GM23338 (cell line): ENCODE measurements around the gene HES4. TPM values are rescaled to one million over a fixed set of nuclear protein-coding genes. Genes with fewer than 3 reads are reported as not detected.

ENCODE experiments used
- ATAC-seq: fragments of 200-7000 bp; cut with Tn5 transposase; 3 replicates; pipeline ENCODE4 v1.9.1; 2020
- DNase-seq: peaks from one replicate; pipeline ENCODE4 v3.0.0-alpha.2; 2015; ENCODE audit warnings: low spot score
- H2AFZ ChIP-seq: fragments of 200-600 bp; sonication (generic); 2 replicates; pipeline ENCODE4 v1.8.0; 2016; ENCODE audit warnings: antibody characterized with exemption, mild to moderate bottlenecking, moderate library complexity
- H3F3A ChIP-seq: fragments of 200-600 bp; sonication (generic); replicated peaks from 2 replicates; pipeline ENCODE4 v1.8.0; 2017; ENCODE audit warnings: antibody characterized with exemption, mixed run types, low read depth
- H3K27ac ChIP-seq: fragments of 200-600 bp; sonication (generic); 2 replicates; pipeline ENCODE4 v1.6.1; 2016; ENCODE audit warnings: low read depth
- H3K27me3 ChIP-seq: fragments of 200-600 bp; sonication (generic); 2 replicates; pipeline ENCODE4 v1.8.0; 2016; ENCODE audit warnings: mild to moderate bottlenecking, mixed run types, moderate library complexity; ENCODE audit not compliant: insufficient read depth
- H3K36me3 ChIP-seq: fragments of 200-600 bp; sonication (generic); 2 replicates; pipeline ENCODE4 v1.8.0; 2016; ENCODE audit warnings: mild to moderate bottlenecking; ENCODE audit not compliant: insufficient read depth
- H3K4me1 ChIP-seq: fragments of 200-600 bp; sonication (generic); 2 replicates; pipeline ENCODE4 v1.8.0; 2016; ENCODE audit warnings: mild to moderate bottlenecking, moderate library complexity; ENCODE audit not compliant: insufficient read depth
- H3K4me2 ChIP-seq: fragments of 200-600 bp; sonication (generic); 2 replicates; pipeline ENCODE4 v1.7.1; 2017; ENCODE audit warnings: mixed run types
- H3K4me3 ChIP-seq: fragments of 200-600 bp; sonication (generic); 2 replicates; pipeline ENCODE4 v1.6.1; 2016; ENCODE audit warnings: mixed run types
- H3K79me2 ChIP-seq: fragments of 200-600 bp; sonication (generic); replicated peaks from 2 replicates; pipeline ENCODE4 v1.8.0; 2017; ENCODE audit warnings: mild to moderate bottlenecking; ENCODE audit not compliant: insufficient read depth
- H3K9me2 ChIP-seq: fragments of 200-600 bp; sonication (generic); 2 replicates; pipeline ENCODE4 v1.8.0; 2017; ENCODE audit not compliant: insufficient read depth
- H4K20me1 ChIP-seq: fragments of 200-600 bp; sonication (generic); replicated peaks from 2 replicates; pipeline ENCODE4 v1.8.0; 2017; ENCODE audit warnings: mild to moderate bottlenecking; ENCODE audit not compliant: insufficient read depth
- H3K27ac Mint-ChIP-seq: 2 replicates; pipeline ENCODE4 v1.8.0; 2020; ENCODE audit warnings: inconsistent platforms, mild to moderate bottlenecking, moderate library complexity, mixed read lengths
- H3K27me3 Mint-ChIP-seq: 3 replicates; pipeline ENCODE4 v1.8.0; 2022; ENCODE audit warnings: low read depth, mild to moderate bottlenecking, moderate library complexity, mixed read lengths, inconsistent platforms; ENCODE audit not compliant: insufficient read depth, poor library complexity
- H3K36me3 Mint-ChIP-seq: 3 replicates; pipeline ENCODE4 v1.8.0; 2021; ENCODE audit warnings: low read depth, mild to moderate bottlenecking, inconsistent platforms, moderate library complexity, mixed read lengths
- H3K4me1 Mint-ChIP-seq: 3 replicates; pipeline ENCODE4 v1.8.0; 2020; ENCODE audit warnings: mild to moderate bottlenecking, inconsistent platforms, mixed read lengths
- H3K4me3 Mint-ChIP-seq: 3 replicates; pipeline ENCODE4 v1.8.0; 2021; ENCODE audit warnings: moderate library complexity, mild to moderate bottlenecking, inconsistent platforms, mixed read lengths
- H3K9me3 Mint-ChIP-seq: 3 replicates; pipeline ENCODE4 v1.8.0; 2020; ENCODE audit warnings: moderate library complexity, mild to moderate bottlenecking, inconsistent platforms, mixed read lengths
- NANOG ChIP-seq: IDR thresholded peaks from 2 replicates; pipeline ENCODE4 v1.6.1; 2016; ENCODE audit warnings: antibody characterized with exemption, borderline replicate concordance
- POLR2AphosphoS5 ChIP-seq: IDR thresholded peaks from 2 replicates; pipeline ENCODE4 v1.6.1; 2016; ENCODE audit warnings: antibody characterized with exemption, low read depth
- STAT1 ChIP-seq: IDR thresholded peaks from one replicate; pipeline ENCODE4 v1.6.1; 2016; ENCODE audit warnings: antibody characterized with exemption; ENCODE audit not compliant: unreplicated experiment
- polyA plus RNA-seq: library from polyadenylated mRNA; unstranded; fragments of >200 nt; fragmentation: Nextera tagmentation; extraction: Ambion mirVana; gene quantifications from 2 replicates; pipeline ENCODE4 v1.2.1, GENCODE V29; 2016
- total RNA-seq: library from RNA; depleted of rRNA; stranded (reverse); fragments of >200 nt; shearing (Covaris generic); gene quantifications from 2 replicates; pipeline ENCODE4 v1.2.3, GENCODE V29; 2014
- TF ChIP-seq, protein P1 (sequence below), 2 experiments: fragments of 200-600 bp in 1 of 2; sonication (generic) in 1 of 2; conservative IDR thresholded peaks; 2 replicates each; pipeline versions ENCODE4 v1.5.1 to v1.6.1; 2016 to 2017; ENCODE audit warnings: antibody characterized with exemption in 2 of 2, low read depth in 2 of 2, mild to moderate bottlenecking in 2 of 2, moderate library complexity in 1 of 2
- TF ChIP-seq, protein P2 (sequence below): fragments of 250-450 bp; sonication (Bioruptor Pico); IDR thresholded peaks from 2 replicates; pipeline ENCODE4 v1.5.0; 2020; ENCODE audit warnings: mild to moderate bottlenecking, moderate library complexity

Gene HES4
- total and polyA plus RNA-seq, 2 experiments from 2014 or later: 2.3 to 6.7 TPM

DNA sequence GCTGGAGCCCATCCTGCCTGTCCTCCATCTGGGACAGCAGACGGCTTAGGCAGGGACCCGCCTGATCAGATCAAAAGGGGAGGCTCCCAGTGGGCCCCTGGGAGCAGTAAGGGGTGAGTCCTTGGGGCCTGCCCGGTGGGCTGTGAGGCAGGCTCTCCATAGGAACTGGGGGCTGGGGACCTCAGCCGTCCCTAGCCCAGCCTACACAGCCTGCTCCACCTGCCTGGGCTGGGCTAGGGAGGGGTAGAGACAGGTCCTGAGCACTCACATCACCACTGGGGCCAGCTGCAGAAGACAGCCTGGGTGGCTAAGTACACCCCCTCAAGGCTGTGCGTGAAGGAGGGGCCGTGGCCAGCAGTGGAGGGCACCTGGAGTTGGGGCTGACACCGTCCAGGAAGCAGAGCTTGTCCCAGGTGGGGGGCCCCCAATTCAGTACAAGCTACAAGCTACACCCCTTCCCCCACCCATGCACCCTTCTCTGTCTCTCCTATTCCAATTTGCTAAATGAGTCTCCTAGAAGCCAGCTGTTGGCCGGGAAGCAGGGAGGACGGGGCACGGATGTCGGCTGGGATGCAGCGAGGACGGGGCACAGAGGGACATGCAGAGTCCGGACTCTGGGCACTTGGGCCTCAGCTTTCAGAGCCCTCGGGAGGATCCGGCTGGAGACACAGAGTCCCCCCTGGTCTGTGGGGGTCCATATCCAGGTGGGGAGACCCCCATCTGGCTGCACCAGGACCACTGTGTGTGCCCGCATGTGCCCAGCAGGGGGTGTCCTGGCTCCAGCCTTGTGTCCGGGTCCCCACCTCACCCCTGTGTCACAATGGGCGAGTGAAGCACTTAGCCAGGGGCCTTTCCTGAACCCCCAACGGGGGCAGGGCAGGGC, 15.1 kb upstream of the HES4 start:
- Histone ChIP-seq H3K36me3 (no peaks in the 10 kb centered on the region), H3K4me2 (no peak overlapping the region; the same call in 1 of the 2 replicates), H3K79me2 (no peaks in the 10 kb centered on the region), H3K27me3 (peaks cover 16% of the 10 kb centered on the region; the same call in 1 of the 2 replicates), H4K20me1 (no peaks in the 10 kb centered on the region), H3K9me2 (no peaks in the 10 kb centered on the region), H2AFZ (no peak overlapping the region), H3K4me3 (no peak overlapping the region), H3F3A (peaks cover 6% of the 10 kb centered on the region), H3K27ac (no peak overlapping the region), H3K4me1 (peaks cover 20% of the 10 kb centered on the region)
- Mint-ChIP-seq H3K27me3 (peaks cover 35% of the 10 kb centered on the region), H3K9me3 (peaks cover 3% of the 10 kb centered on the region; the same call in 1 of the 3 replicates), H3K27ac (no peak overlapping the region), H3K4me1 (peaks cover 23% of the 10 kb centered on the region; the same call in 2 of the 3 replicates), H3K4me3 (peak overlapping the region; percentile 82; the same call in 1 of the 3 replicates), H3K36me3 (peaks cover 2% of the 10 kb centered on the region; the same call in 2 of the 3 replicates)
- ATAC-seq (peak; percentile 6), DNase-seq (peak; percentile 61)
- TF ChIP-seq STAT1 (no peak), POLR2AphosphoS5 (no peak), NANOG (no peak)
- TF ChIP-seq, protein P1, sequence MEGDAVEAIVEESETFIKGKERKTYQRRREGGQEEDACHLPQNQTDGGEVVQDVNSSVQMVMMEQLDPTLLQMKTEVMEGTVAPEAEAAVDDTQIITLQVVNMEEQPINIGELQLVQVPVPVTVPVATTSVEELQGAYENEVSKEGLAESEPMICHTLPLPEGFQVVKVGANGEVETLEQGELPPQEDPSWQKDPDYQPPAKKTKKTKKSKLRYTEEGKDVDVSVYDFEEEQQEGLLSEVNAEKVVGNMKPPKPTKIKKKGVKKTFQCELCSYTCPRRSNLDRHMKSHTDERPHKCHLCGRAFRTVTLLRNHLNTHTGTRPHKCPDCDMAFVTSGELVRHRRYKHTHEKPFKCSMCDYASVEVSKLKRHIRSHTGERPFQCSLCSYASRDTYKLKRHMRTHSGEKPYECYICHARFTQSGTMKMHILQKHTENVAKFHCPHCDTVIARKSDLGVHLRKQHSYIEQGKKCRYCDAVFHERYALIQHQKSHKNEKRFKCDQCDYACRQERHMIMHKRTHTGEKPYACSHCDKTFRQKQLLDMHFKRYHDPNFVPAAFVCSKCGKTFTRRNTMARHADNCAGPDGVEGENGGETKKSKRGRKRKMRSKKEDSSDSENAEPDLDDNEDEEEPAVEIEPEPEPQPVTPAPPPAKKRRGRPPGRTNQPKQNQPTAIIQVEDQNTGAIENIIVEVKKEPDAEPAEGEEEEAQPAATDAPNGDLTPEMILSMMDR (conservative IDR thresholded peaks at IDR 0.05; ENCODE audit: low read depth in 2 of 2): peak; percentile 46 to 71
- TF ChIP-seq, protein P2, sequence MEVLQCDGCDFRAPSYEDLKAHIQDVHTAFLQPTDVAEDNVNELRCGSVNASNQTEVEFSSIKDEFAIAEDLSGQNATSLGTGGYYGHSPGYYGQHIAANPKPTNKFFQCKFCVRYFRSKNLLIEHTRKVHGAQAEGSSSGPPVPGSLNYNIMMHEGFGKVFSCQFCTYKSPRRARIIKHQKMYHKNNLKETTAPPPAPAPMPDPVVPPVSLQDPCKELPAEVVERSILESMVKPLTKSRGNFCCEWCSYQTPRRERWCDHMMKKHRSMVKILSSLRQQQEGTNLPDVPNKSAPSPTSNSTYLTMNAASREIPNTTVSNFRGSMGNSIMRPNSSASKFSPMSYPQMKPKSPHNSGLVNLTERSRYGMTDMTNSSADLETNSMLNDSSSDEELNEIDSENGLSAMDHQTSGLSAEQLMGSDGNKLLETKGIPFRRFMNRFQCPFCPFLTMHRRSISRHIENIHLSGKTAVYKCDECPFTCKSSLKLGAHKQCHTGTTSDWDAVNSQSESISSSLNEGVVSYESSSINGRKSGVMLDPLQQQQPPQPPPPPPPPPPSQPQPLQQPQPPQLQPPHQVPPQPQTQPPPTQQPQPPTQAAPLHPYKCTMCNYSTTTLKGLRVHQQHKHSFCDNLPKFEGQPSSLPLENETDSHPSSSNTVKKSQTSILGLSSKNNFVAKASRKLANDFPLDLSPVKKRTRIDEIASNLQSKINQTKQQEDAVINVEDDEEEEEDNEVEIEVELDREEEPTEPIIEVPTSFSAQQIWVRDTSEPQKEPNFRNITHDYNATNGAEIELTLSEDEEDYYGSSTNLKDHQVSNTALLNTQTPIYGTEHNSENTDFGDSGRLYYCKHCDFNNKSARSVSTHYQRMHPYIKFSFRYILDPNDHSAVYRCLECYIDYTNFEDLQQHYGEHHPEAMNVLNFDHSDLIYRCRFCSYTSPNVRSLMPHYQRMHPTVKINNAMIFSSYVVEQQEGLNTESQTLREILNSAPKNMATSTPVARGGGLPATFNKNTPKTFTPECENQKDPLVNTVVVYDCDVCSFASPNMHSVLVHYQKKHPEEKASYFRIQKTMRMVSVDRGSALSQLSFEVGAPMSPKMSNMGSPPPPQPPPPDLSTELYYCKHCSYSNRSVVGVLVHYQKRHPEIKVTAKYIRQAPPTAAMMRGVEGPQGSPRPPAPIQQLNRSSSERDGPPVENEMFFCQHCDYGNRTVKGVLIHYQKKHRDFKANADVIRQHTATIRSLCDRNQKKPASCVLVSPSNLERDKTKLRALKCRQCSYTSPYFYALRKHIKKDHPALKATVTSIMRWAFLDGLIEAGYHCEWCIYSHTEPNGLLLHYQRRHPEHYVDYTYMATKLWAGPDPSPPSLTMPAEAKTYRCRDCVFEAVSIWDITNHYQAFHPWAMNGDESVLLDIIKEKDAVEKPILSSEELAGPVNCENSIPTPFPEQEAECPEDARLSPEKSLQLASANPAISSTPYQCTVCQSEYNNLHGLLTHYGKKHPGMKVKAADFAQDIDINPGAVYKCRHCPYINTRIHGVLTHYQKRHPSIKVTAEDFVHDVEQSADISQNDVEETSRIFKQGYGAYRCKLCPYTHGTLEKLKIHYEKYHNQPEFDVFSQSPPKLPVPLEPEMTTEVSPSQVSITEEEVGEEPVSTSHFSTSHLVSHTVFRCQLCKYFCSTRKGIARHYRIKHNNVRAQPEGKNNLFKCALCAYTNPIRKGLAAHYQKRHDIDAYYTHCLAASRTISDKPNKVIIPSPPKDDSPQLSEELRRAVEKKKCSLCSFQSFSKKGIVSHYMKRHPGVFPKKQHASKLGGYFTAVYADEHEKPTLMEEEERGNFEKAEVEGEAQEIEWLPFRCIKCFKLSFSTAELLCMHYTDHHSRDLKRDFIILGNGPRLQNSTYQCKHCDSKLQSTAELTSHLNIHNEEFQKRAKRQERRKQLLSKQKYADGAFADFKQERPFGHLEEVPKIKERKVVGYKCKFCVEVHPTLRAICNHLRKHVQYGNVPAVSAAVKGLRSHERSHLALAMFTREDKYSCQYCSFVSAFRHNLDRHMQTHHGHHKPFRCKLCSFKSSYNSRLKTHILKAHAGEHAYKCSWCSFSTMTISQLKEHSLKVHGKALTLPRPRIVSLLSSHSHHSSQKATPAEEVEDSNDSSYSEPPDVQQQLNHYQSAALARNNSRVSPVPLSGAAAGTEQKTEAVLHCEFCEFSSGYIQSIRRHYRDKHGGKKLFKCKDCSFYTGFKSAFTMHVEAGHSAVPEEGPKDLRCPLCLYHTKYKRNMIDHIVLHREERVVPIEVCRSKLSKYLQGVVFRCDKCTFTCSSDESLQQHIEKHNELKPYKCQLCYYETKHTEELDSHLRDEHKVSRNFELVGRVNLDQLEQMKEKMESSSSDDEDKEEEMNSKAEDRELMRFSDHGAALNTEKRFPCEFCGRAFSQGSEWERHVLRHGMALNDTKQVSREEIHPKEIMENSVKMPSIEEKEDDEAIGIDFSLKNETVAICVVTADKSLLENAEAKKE: no peak
